ENCODE data around the gene NPHS2.
A peak's percentile ranks its signal among the peaks of the same experiment; 100 is the strongest.

Gene NPHS2

DNA sequence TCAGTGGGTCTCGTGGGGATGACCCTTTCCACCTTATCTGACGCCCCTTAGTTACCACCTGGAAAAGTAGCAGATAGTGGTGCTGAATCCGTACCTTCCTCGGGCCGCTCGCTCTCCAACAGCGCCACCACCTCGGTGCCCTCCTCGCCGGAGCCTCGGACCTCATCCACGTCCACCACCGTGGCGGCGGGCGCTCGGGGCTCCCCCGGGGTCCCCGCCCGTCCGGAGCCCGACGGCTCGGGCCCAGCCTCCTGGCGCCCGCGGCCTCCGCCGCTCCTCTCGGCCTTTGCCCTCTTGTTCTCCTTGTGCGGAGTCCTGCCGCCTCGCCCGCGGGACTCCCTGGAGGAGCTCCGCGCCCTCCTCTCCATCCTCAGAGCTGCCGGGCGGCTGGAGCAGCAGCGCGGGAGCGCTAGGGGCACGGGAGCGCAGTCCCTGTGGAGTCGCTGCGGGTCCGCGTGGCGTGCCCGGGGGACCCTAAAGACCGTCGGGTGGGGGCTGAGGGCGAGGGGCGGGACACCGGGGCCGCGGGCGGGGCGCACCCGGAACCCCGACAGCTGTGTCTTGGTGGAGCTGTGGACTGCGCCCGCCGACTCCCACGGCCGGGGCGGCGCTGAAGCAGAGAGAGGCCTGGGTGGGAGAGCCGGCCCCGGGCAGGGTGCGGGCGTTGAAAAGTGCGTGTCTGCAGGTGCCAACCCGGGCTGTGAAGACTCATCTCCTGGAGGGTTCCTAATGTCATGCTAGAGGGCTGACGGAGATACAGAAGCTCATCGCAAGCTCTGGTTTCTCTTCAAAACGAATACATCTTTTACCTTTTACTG lies at the start of gene NPHS2:
Gene NPHS2 (minus strand): TSS at position 452 of the 818 bp plus-strand sequence. CDS start 84 bp downstream, at position 368.
- DNase-seq (ENCODE audit: low read depth, low spot score): no peak

DNA sequence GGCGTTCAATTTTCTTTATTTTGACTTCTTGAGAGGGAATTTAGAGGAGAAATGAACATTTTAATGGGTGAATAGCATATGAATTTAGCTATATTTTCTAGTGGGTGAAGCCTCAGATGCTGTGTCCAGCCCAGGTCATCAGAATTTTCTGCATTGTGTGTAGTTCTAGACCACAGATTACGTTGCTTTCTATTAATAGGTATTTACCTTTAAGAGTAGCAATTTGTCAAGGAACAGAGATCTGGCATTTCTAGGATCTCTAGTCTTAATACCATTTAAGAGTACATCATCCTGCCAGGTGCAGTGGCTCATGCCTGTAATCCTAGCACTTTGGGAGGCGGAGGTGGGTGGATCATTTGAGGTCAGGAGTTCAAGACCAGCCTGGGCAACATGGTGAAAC lies 36.6 kb upstream of the NPHS2 start:
- DNase-seq (ENCODE audit: low read depth, low spot score): no peak

DNA sequence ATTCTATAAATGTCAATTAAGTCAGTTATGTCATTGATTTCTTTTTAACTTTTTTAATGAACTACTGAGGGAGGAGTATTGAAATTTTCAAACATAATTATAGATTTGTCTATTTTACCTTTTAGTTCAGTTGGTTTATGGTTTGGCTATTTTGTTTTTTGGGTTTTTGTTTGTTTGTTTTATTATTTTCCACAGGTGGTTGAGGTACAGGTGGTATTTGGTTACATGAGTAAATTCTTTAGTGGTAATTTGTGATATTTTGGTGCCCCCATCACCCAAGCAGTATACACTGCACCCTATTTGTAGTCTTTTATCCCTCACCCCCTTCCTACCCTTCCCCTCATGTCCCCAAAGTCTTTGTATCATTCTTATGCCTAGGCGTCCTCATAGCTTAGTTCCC lies 25.3 kb upstream of the NPHS2 start:
- no peak for DNase-seq (ENCODE audit: low read depth, low spot score)

DNA sequence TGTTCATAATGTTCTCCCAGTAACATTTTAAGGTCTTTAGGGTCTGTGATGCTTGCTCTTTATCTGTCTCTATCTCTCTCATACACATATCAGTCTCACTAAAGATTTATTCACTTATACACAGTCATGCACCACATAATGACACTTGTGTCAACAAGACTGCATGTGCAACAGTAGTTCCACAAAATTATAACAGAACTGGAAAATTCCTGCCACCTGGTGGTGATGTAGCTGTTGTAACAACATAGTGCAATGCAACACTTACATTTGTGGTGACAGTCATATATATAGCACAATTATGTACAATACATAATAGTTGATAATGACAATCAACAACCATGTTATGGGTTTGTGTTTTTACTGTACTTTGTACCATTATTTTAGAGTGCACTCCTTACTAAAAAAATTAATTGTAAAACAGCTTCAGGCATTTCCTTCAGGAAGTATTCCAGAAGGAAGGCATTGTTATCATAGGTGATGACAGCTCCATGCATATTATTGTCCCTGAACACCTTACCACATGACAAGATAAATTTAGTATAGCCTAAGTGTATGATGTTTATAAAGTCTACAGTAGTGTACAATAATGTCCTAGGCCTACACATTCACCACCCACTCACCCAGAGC lies 24.0 kb upstream of the NPHS2 start:
- DNase-seq (ENCODE audit: low read depth, low spot score): peak; percentile 49

DNA sequence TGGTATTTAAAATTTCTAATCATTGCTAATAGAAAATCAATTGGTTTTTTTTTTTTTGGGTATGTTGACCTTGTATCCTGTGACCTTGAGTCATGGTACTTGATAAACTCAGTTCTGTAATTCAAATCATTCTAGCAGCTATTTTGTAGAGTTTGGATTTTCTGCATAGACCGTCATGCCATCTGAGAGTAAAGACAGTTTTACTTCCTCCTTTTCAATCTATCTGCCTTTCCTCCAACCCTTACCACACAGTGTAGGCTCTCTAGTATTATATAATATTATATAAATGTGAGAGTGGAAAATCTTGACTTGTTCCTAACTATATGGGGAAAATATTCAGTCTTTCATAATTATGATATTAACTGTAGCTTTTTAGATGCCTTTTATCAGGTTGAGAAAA lies 22.9 kb upstream of the NPHS2 start:
- no peak for DNase-seq (ENCODE audit: low read depth, low spot score)

DNA sequence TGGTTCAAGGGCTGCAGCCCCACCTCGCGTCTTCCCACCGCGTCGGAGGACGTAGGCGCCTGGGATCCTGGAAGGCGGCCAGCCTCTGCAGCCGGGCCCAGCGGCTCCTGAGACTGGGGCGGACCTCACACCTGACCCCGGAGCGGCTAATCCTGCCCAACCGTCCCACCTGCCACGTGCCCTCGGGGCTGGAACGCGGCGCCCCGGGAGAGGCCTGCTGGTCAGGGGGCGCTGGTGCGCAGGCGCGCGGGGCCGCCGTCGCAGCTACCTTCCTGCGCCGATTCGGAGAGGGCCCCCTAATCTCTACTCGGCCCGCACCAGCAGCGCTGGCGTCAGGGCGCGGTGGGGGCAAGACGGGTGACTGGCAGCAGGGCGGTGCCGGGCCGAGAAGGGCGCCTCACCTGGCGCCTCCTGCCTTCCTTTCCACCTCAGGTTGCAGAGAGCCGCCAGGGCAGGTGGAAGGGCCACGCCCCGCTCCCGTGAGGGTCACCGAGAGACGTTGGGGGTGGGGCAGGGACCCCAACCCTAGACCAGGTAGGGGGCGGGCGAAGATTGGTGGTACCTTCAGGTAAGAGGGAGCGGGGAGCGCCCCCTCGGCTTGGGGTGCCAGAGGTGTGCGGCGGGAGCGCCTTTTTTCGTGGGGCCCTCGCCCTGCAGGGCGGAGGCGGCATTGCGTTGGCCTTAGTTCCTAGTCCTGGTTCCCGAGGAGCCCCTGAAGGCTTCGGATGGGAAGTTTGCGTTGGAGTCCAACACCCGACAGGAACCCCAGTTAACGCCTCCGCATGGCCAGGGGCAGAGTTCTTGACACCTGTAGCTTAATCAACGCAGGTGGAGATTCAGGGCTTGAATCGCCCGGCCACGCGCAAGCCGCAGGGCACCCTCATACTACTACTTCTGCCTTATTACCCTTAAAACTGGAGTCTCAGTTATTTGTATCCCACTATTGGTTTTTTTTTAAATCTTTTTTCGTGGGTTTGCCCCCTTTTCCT lies 16.1 kb upstream of the NPHS2 start, which contains the start of gene TDRD5:
Gene TDRD5 (plus strand): TSS at position 241 of the 989 bp plus-strand sequence. CDS start 784 bp downstream, outside the sequence.
- peak; percentile 23 for DNase-seq (ENCODE audit: low read depth, low spot score)

DNA sequence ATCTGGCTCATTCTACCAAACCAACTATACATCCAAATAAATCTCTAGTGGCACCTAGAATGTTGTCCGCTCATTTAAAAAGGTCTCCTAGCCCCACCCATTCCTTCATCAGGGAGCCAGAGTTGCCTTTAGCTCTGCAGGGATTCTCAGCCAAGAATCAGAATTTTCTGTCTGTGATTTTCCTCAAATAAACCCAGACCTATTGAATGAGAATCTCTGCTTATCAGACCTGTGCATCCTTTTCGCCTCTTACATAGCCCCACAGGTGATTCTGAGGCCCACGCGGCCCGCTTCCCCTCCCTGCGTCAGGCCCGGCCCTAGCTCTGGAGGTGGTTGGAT lies 15.5 kb upstream of the NPHS2 start:
- DNase-seq (ENCODE audit: low read depth, low spot score): no peak

DNA sequence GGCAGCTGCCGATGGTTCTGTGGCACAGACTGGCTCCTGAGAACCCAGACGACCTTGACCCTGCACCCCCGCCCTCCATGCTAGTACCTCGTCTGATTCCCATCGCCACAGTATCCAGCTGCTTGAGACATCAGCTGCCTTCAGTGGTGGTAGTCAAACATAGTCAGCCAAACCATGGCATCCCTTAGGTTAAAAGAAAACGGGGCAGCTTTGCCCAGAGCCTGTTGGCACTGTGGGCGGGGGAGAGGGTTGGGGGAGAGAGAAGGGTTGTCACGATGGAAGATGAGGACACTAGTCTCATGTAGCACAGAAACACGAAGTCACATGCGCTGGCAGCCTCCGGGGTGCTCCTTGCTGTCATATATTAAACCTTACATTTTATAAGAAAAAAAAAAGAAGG lies 14.9 kb upstream of the NPHS2 start:
- DNase-seq (ENCODE audit: low read depth, low spot score): no peak

DNA sequence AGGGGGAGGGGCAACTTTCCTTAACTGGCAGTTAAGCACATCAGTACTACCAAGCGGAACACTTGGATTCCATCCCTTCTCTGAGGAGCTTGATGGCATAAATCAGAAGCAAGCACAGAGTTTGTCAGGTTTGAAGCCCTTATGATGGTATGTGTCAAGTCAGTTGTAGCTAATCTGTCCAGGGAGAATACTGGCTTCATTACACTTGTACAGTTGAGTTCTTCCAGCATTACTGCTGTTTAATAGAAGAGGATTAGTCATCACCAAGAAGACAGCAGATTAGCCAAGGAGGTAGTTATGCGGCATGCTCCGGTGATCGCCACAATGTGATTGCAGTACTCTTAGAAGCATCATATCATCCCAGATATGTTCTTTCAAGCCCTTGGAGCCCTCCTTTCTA lies 13.8 kb upstream of the NPHS2 start:
- DNase-seq (ENCODE audit: low read depth, low spot score): no peak

DNA sequence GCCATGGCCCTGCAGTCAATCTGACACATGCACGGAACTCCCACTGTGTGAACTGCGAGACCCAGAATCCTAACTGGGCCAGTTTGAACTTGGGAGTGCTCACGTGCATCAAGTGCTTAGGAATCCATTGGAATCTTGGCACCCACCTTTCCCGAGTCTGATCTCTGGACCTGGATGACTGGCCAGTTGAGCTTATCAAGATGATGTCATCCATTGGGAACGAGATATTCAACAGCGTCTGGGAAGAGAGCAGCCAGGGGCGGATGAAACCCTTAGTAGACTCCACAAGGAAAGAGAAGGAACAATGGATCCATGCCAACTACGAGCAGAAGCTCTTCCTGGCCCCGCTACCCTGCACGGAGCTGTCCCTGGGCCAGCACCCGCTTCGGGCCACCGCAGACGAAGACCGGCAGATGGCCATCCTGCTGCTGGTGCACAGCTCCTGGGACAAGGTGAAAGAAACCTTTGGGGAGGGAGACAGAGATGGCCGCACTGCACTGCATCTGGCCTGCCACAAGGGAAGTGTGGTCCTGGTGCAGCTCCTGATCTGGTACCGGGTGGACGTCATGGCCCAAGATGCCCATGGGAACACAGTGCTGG lies 12.8 kb upstream of the NPHS2 start:
- no peak for DNase-seq (ENCODE audit: low read depth, low spot score)

DNA sequence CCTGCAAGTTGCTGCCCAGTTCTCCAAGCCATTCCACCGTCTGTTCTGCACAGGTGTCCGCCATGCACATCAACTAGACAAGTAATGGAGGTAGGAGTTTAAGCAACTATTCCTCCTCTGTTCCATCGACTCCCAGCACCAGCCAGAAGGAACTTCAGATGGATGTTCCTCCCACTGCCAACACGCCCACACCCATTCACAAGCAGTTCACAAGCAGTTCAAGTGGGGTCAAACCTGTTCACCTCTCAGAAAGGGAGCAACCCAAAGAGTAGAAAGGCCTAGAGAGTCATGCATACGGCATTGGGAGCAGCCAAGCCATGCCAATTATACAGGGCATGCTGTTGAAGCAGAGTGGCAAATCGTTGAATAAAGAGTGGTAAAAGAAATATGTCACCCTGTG lies 11.6 kb upstream of the NPHS2 start:
- no peak for DNase-seq (ENCODE audit: low read depth, low spot score)

DNA sequence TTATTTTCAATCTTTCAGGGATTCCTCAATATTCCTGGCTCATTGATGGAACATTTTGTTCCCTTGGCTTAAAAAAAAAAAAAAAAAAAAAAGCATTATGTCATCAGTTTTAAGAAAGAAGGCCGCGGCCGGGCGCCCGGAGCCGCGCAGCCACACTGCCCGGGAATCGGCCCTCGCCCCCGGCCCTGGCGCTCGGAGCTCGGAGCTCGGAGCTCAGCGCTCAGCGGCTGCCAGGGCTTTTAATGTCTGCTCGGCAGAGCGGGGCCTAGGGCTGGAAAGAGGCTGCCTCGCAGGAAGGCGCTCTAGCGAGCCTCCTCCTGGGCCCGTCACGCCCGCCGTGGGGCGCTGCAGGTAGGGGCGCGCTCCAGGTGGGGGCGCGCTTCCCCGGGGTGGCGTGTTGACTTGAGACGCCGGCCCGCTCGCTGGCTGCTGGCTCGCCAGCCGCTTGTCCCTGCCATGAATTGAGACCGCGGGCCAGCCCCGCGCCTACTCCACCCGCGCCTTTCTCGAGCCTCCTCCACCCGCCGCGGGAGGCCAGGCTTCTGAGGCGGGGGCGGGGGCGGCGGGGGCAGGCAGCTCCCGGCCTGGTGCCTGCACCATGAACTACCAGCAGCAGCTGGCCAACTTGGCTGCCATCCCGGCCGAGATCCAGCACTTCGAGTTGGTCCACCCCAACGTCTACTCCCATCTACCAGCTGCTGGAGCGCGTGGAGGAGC lies 10.5 kb upstream of the NPHS2 start:
- DNase-seq (ENCODE audit: low read depth, low spot score): peak; percentile 83

DNA sequence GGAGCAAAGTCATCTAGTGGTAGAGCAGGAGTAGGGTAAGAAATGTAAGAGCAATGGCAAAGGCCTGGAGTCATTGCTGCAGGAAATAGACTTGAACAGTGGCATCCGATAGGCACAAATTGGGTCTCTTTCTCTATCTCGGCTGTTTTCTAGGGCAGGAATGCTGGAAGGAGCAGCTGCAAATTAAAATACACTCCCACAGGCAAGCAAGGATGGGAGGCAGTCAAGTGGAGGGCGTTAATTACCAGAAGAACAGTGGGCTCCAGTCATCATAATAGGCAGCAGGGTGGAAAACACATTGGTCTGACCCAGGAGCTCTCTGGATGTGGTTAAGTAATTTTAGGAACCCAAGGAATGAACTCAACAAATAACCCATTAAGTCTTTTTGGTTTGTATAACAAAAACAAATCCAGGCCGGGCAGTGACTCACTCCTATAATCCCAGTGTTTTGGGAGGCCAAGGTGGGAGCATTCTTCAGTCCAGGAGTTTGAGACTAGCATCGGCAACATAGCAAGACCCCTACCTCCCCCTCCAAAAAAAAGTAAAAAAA lies 8.1 kb upstream of the NPHS2 start:
- DNase-seq (ENCODE audit: low read depth, low spot score): peak; percentile 47

DNA sequence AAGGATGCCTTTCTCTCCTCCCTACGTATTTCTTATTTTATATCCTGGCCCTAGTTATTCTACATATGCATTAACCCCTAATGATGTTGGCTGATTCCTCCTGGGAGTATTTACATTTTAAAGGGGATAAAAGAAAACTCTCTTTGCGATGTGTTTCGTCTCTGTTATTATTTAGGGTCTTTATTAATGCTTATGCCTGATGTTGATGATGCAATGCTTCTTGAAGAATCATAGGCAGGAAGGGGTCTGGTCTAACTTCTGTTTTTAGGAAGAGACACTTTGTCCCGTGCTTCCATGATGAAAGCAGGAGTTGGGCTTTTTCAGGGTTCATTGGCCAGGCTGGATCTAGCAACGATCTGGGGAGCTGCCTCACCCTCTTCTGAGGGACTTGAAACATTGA lies 761 bp upstream of the NPHS2 start:
- DNase-seq (ENCODE audit: low read depth, low spot score): no peak

DNA sequence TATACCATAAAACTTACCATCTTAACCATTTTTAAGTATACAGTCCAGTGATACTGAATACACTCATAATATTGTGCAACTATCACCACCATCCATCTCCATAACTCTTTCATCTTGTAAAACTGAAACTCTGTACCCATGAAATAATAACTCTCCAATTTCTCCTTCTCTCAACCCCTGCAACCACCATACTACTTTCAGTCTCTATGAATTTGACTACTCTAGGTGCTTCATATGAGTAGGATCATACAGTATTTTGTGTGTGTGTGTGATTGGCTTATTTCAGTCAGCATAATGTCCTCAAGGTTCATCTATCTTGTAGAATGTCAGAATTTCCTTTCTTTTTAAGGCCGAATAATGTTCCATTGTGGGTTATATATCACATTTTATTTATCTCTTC lies 17.7 kb downstream of the NPHS2 start:
- no peak for DNase-seq (ENCODE audit: low read depth, low spot score)

DNA sequence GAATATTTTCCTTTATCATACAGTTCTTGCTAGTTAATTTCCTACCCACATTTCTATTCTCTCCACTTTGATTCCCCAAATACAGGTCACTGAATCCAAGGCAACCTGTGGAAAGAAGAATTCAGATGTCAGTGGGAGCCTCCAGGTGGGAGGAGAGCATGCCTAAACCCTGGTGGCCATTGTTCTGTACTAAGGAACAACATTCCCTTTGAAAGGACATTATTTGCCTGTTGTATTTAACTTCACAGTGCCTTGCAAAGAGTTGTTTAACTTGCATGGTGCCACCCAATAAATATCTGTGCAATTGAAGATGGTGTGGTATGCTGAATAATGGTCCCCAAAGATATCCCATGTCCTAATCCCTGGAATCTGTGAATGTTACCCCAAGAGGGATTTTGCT lies 21.3 kb downstream of the NPHS2 start:
- no peak for DNase-seq (ENCODE audit: low read depth, low spot score)

DNA sequence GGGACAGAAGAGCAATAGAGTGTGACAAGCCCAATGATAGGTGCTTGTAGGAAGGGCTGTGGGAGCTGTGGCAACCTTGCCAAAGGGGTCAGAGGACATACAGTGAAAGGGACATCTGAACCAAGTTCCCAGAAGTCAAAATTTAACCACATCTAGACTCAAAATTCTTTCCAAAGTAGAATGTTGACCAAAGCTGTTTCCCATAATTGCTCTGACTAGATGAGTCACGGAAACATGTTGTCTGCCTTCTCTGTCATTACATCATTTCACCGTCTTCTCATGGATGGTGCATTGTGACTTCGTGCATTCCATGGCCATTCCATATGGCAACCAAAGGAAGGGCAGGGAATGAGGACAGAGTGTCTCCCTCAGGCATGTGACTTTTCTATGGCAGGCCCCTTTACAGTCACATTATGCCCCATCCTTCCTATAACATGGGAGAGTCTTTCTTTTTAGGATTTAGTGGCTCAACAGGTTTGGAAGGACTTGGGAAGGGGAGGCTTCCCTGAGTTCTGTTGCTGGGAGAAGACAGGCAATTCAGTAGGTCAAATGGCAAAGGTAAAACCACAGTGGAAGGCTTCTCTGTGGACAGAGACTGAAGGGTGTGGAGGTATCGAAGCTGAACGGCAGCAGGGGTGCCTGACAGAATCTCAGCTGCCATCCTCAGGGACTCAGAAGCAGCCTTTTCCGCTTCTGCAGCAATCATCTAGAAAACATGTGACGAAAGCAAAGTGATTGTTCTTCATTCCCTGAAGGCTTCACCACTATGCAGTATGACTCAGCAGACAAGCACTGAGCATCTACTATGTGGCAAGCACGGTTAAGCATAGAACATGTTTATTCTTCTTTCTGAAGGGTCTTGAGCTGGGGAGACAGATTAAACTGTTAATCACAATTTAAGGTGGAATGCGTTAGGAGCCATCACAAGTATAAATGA lies 24.7 kb downstream of the NPHS2 start:
- DNase-seq (ENCODE audit: low read depth, low spot score): peak; percentile 56

DNA sequence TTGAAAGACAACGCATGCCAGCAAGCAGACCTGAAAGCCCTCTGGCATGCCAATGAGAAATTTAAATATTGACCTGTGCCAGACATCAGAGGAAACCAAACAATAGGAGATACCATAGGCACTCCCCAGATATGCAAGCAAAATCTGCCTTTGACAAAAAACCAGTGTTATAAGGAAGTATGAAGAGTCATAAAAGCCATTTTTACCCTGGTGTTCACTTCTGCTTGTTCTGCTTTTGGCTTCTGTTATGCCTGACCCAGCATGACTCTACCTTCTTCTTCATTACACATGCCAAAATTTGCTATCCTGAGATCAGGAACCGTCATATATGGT lies 26.4 kb downstream of the NPHS2 start:
- no peak for DNase-seq (ENCODE audit: low read depth, low spot score)

DNA sequence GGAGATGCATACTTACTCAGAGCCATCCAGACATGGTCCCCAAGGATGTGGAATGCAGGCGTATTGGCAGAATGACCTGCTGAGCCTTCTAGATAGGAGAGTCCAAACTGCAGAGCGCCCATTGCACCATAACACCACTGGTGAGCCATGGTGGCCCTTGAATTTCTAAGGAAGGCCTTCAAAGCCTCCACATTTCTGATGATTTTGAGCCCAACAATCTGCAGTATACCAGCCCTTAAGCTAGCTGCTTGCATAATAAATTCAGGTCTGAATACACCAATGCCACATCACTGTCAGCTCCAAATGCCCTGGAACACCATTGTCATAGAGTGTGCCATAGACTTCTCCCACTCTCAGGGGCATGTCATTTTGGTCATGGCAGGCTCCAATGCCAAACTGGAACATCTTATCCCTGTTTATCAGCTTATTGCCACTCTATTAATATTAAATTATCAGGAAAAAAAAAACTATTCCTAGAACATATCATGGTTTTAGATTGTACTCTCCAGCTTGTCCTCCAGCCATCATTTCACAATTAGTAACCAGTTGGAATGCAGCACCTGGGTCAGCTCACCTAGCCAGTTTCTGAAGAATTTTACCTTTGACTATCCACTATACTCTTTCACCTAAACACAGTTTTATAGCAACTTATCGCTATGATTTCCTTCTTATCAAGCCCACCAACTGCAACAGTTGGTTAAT lies 26.9 kb downstream of the NPHS2 start:
- no peak for DNase-seq (ENCODE audit: low read depth, low spot score)

Measured in astrocyte of the hippocampus (primary cell).